Endometrium (tissue), 2 donors: ENCODE measurements around the gene AOC1.

ENCODE experiments used
- FAIRE-seq: peaks from 2 replicates; lab custom pipeline; 2012; peaks lifted over from hg19 to GRCh38; lab: Jason Lieb, UNC
- donor health status: control.
- donor health status: control.

AOC1 gene

GRCh38 chr7:150858236-150859197 is 6.2 kb downstream of the AOC1 start:
- no peak for FAIRE-seq

GRCh38 chr7:150860291-150860977 is 8.1 kb downstream of the AOC1 start:
- no peak for FAIRE-seq

DNA sequence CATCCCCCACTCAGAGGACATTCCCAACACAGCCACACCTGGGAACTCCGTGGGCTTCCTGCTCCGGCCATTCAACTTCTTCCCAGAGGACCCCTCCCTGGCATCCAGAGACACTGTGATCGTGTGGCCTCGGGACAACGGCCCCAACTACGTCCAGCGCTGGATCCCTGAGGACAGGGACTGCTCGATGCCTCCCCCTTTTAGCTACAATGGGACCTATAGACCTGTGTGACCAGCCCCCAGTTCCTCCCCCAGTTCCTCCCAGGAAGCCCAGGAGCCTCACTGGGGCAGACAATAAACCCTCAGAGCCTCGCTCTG is 8.6 kb downstream of the AOC1 start:
- no peak for FAIRE-seq

DNA sequence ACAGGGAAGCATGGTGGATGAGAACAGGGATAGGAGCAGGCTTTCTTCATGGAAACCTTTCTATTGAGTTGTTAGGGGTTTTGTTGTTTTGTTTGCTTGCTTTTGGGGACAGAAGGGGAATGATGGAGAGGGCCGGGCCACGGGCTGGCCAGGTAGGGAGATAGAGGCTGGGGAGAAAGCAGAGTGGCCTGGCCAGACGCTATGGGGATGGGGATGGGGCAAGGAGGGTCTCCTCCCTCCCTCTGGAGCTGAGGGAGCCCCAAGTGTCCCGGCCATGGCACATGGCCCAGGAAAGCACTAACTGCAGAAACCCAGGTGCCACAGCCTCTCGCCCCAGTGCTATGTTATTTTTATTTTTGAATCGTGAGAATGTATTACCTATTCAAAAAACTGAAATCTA is 10.0 kb downstream of the AOC1 start:
- no peak for FAIRE-seq

DNA sequence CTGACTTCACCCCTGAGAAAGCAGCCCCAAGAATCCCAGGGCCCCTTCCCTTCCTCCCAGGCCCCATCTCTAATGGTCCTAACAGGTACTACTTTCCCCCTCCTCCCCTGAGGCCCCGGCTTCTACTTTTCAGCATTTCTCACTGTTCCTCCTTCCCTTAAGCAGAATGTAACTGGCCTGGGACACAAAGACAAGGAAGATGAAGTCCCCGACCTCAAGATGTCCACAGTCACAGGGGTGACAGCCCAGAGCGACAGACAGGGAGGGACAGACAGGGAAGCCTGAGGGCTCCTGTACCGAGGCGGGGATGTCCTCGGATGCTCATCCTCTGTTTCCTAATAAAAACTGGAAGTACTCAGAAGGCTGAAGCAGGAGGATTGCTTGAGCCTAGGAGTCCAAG is 11.6 kb downstream of the AOC1 start:
- FAIRE-seq = no peak

- no peak for FAIRE-seq
Observed at GRCh38 chr7:150866932-150867564, 14.7 kb downstream of the AOC1 start.

GRCh38 chr7:150867605-150868004 is 15.3 kb downstream of the AOC1 start:
- no peak for FAIRE-seq

GRCh38 chr7:150869467-150869866 is 17.1 kb downstream of the AOC1 start:
- no peak for FAIRE-seq

- FAIRE-seq = no peak
Observed at GRCh38 chr7:150871601-150872000, 19.3 kb downstream of the AOC1 start.

DNA sequence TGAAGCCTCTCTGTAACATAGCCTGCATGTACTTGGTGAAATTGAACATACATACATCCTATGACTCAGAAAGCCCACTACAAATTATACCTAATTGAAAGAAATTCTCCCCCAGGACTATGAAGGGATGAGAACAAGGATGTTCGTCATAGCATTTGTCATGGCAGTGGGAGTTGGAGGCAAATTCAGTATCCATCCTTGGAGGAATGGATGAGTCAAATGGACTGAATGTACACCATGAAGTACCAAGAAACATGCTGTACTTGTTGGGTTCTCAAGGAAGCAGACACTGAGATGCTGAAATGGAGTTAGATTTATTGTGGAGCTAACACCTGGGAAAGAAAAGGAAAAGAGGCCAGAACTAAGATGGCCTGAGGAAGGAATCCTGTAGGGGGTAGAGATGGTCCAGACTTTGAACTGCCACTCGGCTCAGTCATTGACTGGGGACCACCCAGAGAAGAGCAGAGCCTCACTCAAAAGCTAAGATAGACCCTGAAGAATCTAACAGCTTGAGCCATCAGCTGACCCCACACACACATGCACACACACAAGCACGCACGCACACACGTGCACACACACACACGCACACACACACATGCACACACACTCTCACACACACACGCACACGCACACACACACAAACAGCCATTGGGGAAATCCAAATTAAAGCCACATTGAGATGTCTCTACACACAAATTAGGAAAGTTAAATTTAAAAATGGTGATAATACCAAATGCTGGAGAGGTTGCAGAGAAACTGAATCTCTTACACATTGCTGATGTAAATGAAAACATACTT is 22.3 kb downstream of the AOC1 start:
- no peak for FAIRE-seq

DNA sequence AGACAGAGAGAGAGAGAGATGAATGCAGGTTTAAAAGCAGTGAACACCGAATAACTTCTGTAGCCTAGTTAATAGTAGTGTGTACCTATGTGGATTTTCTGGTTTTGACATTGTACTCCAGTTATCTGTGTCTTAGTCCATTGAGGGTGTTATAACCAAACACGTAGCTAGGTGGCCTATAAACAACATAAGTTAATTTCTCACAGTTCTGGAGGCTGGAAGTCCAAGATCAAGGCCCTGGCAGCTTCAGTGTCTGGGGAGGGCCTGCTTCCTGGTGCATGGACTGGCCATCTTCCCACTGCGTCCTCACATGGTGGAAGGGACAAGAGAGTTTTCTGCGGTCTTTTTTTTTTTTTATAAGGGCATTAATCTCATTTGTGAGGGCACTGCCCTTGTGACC is 23.5 kb downstream of the AOC1 start:
- FAIRE-seq = no peak

GRCh38 chr7:150876817-150877526 is 24.7 kb downstream of the AOC1 start:
- FAIRE-seq = peak; percentile 70

- no peak for FAIRE-seq
Observed at GRCh38 chr7:150877536-150877935, 25.2 kb downstream of the AOC1 start.

- FAIRE-seq = no peak
Observed at GRCh38 chr7:150879345-150879744, 27.0 kb downstream of the AOC1 start.

- FAIRE-seq = no peak
Observed at GRCh38 chr7:150881189-150881588, 28.9 kb downstream of the AOC1 start.

- no peak for FAIRE-seq
Observed at GRCh38 chr7:150890853-150891584, 38.7 kb downstream of the AOC1 start.

- no peak for FAIRE-seq
Observed at GRCh38 chr7:150891740-150892139, 39.4 kb downstream of the AOC1 start.

GRCh38 chr7:150895809-150896208 is 43.5 kb downstream of the AOC1 start:
- FAIRE-seq = no peak

DNA sequence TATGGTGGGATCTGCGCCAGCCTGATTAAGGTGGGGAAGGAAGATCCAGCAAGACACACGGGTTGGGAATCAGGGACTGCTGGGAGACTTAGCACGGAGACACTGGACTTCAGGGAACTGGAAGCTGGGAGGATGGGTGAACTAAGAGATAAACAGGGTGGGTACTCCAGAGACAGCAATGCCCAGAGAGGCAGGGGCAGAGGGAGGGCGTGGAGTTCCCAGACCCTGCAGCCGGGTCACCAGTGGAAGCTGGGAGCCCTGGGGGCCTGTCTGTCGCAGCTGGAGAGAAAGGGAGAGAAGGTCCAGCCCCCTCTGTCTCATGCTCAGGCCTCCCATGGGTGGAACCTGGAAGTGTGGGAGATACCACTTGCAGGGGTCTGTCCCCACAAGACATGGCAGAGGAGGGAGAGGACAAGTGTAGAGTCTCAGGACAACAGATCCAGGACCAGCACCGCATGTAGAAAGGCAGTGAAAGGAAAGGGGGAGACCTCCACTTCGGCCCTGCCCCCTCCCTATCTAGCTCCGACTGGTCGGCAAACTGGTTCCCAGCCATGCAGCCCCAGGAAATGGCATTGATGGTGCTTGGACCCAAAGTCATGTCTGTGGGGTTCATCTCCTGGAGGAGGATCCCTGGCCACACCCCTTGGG is 44.4 kb downstream of the AOC1 start:
- FAIRE-seq = no peak
